GM20000 (cell line): ENCODE results near the gene EDARADD.
"Not testable (repeated sequence)": the region's sequence is repeated elsewhere in the genome, so short reads cannot be mapped to it uniquely, and the experiment has no call there.

ENCODE experiments used
- DNase-seq: peaks from one replicate; pipeline ENCODE4 v3.0.0; 2012; ENCODE audit warnings: low spot score
- TF ChIP-seq, protein P1 (sequence below): IDR thresholded peaks from 2 replicates; pipeline ENCODE4 v1.5.1; 2012; ENCODE audit warnings: mild to moderate bottlenecking, control low read depth; ENCODE audit errors: extremely low read depth, missing control alignments

Gene EDARADD

DNA sequence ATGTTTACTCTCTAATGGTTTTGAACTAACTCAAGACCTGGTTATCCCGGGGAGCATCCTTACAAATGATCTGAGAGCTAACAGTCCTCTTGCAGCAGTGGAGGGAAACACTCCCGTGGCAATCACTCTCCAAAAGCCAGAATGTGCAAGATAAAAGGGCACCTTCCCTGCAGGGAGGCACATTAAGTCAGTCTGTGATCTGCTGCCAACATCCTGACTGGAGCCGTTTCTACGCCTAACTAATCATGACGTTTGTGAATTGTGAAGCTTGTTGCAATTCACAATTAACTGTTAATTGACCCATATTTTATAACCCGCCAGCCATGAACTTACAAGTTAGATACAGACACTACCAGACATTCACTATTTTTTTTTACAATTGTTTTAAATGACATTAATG, 77.6 kb downstream of the EDARADD start:
- DNase-seq = no peak
- TF ChIP-seq, protein P1, sequence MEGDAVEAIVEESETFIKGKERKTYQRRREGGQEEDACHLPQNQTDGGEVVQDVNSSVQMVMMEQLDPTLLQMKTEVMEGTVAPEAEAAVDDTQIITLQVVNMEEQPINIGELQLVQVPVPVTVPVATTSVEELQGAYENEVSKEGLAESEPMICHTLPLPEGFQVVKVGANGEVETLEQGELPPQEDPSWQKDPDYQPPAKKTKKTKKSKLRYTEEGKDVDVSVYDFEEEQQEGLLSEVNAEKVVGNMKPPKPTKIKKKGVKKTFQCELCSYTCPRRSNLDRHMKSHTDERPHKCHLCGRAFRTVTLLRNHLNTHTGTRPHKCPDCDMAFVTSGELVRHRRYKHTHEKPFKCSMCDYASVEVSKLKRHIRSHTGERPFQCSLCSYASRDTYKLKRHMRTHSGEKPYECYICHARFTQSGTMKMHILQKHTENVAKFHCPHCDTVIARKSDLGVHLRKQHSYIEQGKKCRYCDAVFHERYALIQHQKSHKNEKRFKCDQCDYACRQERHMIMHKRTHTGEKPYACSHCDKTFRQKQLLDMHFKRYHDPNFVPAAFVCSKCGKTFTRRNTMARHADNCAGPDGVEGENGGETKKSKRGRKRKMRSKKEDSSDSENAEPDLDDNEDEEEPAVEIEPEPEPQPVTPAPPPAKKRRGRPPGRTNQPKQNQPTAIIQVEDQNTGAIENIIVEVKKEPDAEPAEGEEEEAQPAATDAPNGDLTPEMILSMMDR = no peak

DNA sequence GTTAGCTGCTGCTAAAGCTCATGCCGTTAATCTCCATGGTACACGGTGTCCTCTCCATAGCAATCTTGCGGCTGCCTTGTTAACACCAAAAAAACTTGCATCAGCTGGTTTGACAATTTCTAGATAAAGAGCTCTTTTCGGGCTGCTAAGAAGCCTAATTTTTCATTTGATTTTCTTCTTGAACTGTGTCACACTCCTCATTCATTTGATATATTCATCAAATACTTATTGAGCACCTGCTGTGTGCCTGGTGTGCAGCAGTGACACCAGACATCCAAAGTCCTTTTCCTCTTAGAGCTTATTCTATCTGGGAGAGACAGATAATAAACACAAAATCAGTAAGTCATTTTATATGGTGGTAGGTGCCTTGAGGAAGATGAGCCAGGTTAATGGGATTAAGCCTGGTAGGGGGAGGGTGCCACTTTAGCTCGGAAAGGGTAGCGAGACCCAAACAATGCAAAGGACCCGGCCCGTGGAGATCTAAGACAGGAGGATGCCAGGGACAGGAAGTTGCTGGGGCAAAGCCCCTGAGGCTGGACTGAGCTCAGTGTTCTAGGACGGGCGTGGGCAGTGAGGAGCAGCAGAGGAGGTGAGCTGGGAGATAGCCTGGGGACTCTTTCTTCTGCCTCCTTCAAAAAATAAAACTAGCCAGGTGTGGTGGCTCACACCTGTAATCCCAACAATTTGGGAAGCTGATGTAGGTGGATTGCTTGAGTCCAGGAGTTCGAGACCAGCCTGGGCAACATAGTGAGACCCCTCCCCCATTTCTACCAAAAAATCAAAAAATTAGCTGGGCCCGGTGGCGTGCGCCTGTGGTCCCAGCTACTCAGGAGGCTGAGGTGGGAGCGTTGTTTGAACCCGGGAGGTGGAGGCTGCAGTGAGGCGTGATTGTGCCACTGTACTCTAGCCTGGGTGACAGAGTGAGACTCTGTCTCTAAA, 79.0 kb downstream of the EDARADD start:
- DNase-seq = no peak
- TF ChIP-seq, protein P1 = no peak

GRCh38 chr1:236476019-236476418, 81.9 kb downstream of the EDARADD start:
- TF ChIP-seq, protein P1 = no peak
- DNase-seq = no peak

DNA sequence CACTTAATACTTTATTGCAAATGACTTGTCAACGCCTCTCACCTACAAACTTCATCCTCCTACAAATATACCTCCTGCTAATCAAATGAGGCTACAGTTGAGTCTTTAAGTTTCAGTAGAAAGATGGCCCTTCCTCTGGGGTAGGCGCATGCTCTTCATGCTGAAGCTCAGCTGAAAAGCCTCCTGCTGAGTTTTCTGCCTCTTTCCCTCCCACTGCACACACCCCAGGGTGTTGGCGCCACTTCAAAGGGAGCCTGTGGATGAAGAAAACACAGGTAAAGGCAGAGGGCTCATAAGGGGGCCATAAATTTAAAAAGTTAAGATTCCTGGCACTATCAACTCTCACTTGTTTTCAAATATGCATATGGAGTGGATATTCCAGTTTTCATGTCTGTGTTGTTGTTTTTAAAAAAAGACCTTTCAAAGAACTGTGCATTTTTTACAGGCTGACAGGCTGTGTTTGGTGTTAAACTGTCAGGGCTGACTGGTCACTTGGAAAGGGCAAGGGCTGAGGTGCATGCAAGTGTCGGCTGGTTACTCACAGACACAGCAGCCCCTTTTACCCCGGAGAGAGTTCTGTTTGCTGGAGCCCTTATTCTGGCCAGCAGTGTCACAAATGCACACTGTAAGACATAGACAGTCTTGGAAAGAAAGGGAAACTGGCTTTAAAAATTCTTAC, 86.8 kb downstream of the EDARADD start:
- TF ChIP-seq, protein P1 = no peak
- DNase-seq = no peak

DNA sequence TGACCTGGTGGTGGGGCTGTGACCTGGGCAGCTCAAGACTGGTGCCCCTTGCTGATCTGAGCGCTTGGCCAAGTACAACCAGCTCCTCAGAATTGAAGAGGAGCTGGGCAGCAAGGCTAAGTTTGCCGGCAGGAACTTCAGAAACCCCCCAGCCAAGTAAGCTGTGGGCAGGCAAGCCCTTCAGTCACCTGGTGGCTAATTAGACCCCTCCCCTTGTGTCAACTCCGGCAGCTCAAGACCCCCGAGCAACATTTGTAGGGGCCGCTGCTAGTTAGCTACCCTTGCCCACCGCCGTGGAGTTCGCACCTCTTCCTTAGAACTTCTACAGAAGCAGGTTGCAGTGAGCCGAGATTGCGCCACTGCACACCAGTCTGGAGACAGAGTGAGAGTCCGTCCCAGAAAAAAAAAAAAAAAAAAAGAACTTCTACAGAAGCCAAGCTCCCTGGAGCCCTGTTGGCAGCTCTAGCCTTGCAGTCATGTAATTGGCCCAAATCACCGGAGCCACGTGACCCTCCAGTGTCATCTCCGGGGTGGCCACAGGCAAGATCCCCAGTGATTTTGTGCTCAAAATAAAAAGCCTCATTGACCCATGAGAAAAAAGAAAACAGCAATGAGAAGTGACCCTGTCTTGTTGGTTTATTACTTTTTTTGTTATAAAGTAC, 90.4 kb downstream of the EDARADD start:
- no peak for DNase-seq
- TF ChIP-seq, protein P1 = no peak

DNA sequence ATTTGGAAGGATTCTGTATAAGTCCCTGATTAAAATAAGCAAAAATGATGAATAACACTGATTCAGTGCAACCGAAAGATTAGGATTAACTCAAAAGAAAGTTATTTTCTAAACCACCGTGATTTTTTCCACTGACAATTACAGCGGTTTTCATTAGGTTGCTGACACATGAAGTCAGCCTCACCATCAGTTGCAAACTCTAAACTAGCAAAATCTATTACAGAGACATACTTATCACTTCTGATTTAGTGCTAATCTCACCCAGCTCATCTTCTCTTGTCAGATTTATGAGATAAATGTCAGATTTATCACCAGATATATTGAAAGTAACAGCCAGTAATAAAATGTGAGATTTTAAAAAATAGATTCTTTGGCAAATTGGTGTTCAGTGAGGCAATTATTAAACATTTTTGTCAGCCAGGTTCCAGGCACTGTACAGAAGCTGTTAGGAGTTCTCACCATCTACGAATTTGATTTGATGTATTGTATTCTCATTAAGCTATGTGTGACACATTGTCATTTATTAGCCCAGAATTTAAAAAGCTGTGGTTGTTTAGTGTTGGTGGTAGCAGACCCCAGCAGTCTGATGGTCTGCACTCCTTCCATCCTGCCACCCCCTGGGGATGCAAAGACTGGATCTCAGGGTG, 92.4 kb downstream of the EDARADD start:
- TF ChIP-seq, protein P1 = no peak

GRCh38 chr1:236489161-236489560, 95.1 kb downstream of the EDARADD start:
- not testable (repeated sequence) for DNase-seq

More for the DNA sequence above, 92.4 kb downstream of the EDARADD start:
- no peak for DNase-seq
